Astrocyte (in vitro differentiated cells and primary cell): ENCODE measurements around the gene IL1RAPL2.

Source experiments
- EZH2 ChIP-seq: IDR thresholded peaks from 2 replicates; pipeline ENCODE4 v1.6.1; 2012; ENCODE audit warnings: mild to moderate bottlenecking, low read length, inconsistent platforms; ENCODE audit not compliant: insufficient read depth
- TF ChIP-seq, protein P1 (sequence below): IDR thresholded peaks from 2 replicates; pipeline ENCODE4 v1.5.1; 2011; ENCODE audit warnings: low read depth, mild to moderate bottlenecking, inconsistent platforms, low read length, moderate library complexity; ENCODE audit not compliant: insufficient read depth

DNA sequence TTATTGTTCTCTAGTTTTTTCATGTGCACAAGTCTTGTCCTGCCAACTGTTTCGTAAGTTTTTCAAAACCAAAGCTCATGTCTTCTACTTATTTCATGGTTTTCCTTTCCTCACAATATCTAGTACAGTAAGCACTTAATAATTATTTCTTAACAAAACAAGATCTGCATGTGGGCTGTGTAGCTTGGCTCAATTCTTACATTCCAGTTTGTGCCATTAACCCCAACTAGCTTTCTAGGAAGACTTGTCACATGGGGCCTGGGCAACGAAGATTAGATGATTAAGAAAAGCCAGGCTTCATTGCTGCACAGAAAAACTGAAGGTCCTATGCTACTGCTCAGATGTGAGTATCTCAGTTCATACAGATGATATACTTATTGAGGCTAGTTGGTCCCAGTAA is 809.8 kb downstream of the IL1RAPL2 start:
- TF ChIP-seq, protein P1, sequence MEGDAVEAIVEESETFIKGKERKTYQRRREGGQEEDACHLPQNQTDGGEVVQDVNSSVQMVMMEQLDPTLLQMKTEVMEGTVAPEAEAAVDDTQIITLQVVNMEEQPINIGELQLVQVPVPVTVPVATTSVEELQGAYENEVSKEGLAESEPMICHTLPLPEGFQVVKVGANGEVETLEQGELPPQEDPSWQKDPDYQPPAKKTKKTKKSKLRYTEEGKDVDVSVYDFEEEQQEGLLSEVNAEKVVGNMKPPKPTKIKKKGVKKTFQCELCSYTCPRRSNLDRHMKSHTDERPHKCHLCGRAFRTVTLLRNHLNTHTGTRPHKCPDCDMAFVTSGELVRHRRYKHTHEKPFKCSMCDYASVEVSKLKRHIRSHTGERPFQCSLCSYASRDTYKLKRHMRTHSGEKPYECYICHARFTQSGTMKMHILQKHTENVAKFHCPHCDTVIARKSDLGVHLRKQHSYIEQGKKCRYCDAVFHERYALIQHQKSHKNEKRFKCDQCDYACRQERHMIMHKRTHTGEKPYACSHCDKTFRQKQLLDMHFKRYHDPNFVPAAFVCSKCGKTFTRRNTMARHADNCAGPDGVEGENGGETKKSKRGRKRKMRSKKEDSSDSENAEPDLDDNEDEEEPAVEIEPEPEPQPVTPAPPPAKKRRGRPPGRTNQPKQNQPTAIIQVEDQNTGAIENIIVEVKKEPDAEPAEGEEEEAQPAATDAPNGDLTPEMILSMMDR, result no peak
- TF ChIP-seq EZH2, result no peak
